NB4 (cell line): ENCODE data around the gene TFF2.

ENCODE experiments used
- MYC ChIP-seq: IDR thresholded peaks from 2 replicates; pipeline ENCODE4 v1.6.1; 2011; ENCODE audit warnings: low read depth, low read length
- POLR2A ChIP-seq: IDR thresholded peaks from 2 replicates; pipeline ENCODE4 v1.6.1; 2011; ENCODE audit warnings: mild to moderate bottlenecking; ENCODE audit not compliant: insufficient read length; ENCODE audit errors: extremely low read depth
- TF ChIP-seq, protein P1 (sequence below): IDR thresholded peaks from one replicate; pipeline ENCODE4 v1.5.1; 2012; ENCODE audit warnings: low read depth, low read length
- TF ChIP-seq, protein P2 (sequence below): IDR thresholded peaks from 2 replicates; pipeline ENCODE4 v1.6.1; 2011; ENCODE audit warnings: low read depth, low read length

DNA sequence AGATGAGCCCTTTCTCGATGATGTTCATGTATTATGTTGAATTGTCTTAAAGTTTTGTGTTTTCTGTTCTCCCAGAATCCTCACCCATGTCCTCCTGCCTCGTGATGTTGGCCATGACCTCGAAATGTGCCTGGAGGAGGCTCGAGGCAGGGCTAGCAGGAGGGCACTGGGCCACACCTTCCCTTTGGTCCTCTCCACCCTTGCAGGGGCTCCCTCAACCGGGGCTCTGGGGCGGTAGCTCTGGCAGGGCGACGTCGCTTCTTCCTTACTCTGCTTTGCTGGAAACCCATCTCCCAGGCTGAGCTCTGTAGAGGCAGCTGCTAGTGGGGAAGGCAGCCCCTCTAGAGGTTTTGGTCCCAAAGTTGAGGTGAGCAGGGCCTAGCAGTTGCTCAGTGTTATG, 49.8 kb downstream of the TFF2 start:
- TF ChIP-seq, protein P1, sequence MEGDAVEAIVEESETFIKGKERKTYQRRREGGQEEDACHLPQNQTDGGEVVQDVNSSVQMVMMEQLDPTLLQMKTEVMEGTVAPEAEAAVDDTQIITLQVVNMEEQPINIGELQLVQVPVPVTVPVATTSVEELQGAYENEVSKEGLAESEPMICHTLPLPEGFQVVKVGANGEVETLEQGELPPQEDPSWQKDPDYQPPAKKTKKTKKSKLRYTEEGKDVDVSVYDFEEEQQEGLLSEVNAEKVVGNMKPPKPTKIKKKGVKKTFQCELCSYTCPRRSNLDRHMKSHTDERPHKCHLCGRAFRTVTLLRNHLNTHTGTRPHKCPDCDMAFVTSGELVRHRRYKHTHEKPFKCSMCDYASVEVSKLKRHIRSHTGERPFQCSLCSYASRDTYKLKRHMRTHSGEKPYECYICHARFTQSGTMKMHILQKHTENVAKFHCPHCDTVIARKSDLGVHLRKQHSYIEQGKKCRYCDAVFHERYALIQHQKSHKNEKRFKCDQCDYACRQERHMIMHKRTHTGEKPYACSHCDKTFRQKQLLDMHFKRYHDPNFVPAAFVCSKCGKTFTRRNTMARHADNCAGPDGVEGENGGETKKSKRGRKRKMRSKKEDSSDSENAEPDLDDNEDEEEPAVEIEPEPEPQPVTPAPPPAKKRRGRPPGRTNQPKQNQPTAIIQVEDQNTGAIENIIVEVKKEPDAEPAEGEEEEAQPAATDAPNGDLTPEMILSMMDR = no peak
- TF ChIP-seq, protein P2, sequence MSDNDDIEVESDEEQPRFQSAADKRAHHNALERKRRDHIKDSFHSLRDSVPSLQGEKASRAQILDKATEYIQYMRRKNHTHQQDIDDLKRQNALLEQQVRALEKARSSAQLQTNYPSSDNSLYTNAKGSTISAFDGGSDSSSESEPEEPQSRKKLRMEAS = no peak
- TF ChIP-seq POLR2A (no peak), MYC (no peak)
